ENCODE results near the gene PIGL. TPM values are rescaled to one million over a fixed set of nuclear protein-coding genes. Genes with fewer than 3 reads are reported as not detected.
A peak's percentile ranks its signal among the peaks of the same experiment; 100 is the strongest.

PIGL gene
- total RNA-seq, 2 donors from 2014 or later, result 38.4 to 53.4 TPM

DNA sequence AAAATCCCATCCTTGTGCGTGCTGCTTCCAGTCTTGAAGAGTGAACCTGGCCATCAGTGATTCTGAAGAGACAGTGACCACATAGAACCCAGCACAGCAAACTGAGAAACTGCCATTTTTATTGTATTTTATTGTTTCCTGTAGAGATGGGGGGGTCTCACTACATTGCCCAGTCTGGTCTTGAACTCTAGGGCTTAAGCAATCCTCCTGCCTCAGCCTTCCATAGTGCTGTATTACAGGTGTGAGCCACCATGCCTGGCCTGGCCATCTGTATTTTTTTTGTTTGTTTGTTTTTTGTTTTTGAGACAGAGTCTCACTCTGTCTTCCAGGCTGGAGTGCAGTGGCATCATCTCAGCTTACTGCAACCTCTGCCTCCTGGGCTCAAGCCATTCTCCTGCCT, 122.4 kb downstream of the PIGL start:
- DNase-seq (no peak), ATAC-seq (no peak)
- intact Hi-C loops (cut with DNase I, micrococcal nuclease), result no loop called here

DNA sequence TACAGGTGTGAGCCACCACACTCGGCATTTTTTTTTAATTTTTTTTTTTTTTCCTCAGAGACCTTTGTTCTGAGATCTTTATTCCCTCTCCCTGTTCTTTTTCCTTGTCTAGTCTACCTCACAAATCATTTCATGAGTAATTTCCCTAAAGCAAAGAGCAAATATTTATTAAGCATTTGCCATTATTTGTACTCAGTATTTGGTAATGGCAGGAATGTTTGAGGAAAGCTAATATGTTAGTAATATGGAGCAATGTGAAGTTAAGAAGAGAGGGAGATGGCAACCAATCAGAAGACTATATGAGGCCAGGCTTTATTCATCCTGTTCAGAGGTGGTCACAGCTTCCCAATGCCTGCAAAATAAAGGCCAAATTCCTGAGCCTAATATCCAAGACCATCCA, 122.9 kb downstream of the PIGL start:
- intact Hi-C loops (cut with DNase I, micrococcal nuclease), result no loop called here
- DNase-seq, result no peak
- no peak for ATAC-seq

DNA sequence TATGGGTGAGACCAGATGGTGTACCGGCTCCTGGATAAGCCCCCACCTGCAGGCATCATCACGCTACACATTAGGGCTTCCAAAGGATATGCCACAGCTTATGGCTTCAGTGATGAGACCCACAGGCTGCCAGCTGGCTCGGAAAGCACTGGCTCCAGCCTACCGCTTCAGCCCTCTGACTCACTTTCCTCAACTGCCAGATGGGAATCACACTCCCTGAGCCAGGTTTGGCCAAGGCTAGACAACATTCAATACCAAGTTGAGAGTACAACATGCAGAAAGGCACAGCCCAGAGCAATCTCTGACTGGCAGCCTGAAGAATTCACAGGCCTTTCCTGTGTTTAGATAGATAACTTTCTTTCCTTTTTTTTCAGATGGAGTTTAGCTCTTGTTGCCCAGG, 126.0 kb downstream of the PIGL start:
- no peak for DNase-seq
- intact Hi-C loops (cut with DNase I, micrococcal nuclease), result no loop called here
- no peak for ATAC-seq

DNA sequence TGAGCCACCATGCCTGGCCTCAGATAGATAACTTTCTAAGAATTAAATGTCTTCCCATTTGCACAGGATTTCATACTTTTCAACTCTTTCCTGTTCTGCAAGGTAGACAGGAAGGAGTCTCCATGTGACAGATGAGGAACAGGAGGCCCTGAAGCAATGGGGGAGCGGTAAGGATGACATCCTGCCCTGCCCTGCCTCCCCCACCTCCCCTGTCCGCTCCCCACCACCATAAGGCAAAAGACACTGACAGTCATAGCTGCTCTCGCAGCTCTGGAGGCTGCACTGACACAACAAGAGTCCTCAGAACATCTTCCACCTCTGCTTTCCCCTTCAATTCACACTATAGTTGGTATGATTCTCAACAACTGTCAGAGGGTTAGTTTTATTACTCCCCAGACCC, 126.6 kb downstream of the PIGL start:
- intact Hi-C loops (cut with DNase I, micrococcal nuclease), result no loop called here
- ATAC-seq, result no peak
- no peak for DNase-seq

DNA sequence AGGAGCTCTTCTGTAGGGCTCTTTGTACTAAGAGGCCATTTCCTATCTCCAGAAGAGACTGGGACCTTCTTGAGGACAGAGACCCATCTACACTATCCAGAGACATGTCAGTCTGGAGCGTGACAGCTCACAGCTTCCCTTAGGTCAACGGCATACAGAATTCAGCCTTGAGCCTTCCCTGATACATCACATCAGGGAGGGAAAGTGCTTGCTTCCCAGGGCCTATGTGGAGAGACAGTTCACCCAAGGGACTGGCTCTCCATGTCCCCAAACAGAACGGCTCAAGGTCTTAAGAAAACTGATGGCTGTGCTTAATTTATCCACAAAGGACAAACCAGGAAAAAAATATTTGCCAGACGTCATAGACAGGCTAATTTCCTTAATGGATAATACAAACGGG, 128.6 kb downstream of the PIGL start:
- no peak for ATAC-seq
- DNase-seq, result no peak
- intact Hi-C loops (cut with DNase I, micrococcal nuclease), result no loop called here

DNA sequence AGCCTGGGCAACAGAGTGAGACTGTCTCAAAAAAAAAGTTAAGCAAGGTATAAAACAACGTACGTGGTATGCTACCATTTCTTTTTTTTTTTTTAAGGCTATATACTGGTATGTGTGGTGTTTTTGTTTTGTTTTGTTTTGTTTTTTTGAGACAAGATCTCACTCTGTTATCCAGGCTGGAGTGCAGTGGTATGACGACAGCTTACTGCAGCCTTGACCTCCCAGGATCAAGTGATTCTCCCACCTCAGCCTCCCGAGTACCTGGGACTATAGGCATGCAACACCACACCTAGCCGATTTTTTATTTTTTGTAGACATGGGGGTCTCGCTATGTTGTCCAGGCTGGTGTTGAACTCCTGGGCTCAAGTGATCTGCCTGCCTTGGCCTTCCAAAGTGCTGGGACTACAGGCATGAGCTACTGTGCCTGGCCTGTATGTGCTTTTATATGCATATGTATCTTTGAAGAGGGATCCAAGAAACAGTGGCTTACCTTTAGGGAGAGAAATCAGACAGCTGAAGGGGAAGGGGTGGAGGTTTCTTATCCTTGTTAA, 129.8 kb downstream of the PIGL start:
- ATAC-seq, result no peak
- intact Hi-C loops (cut with DNase I, micrococcal nuclease), result no loop called here
- DNase-seq, result no peak

DNA sequence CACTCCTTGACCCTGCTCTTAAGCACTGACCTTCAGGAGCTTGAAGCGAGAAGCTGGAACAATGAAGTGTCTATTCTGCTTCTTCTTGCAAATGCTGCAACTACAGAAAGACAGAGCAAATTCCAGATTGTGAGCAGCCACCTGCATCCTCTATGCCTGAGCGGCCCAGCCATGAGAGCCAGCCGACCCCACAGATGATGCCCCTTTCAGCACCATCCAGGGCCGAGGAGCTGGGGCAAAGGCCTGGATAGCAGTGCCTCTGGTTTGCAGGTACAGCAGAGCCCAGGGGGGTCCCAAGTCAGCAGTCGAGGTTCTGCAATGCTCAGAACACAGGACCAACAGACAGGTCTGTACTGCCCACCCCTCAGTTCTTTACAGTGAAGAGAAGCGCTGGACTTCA, 131.6 kb downstream of the PIGL start:
- intact Hi-C loops (cut with DNase I, micrococcal nuclease), result no loop called here
- ATAC-seq, result no peak
- no peak for DNase-seq

DNA sequence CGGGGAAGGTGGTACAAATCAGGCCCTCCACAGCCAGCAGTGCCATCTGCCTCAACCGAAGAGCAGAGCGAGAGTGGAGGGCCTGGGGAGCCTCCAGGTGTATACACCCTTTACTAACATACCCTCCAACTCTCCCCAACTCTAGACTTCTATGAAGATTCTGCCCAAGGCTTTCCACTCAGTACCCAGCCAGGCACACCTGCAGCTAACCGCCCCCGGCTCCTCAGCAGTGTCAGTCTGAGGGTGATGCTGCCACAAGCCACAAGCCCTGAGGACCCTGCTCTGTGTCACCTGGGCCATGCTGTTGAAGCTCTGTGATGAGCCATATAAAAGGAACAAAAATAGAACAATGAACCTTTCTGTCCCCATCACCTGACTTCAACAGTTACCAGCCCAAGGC, 132.4 kb downstream of the PIGL start:
- DNase-seq, result no peak
- no peak for ATAC-seq
- intact Hi-C loops (cut with DNase I, micrococcal nuclease), result no loop called here

DNA sequence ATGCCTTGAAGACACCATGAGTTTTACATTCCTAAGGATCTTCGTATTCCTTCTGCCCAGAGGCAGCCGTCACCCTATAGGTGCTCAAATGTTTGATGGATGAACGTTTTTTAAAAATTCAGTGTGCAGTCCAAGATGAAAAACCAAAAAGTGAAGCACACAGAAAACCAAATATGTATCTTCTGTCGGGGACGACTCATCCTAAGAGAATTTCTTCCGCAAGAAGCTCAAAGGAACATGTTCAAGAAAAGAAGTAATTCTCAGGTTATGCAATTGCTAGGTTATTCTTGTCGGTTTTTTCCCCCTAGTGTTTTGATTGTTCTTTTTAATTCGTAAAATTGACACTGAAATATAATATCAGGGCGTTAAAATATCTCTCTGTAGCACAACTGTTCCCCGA, 134.8 kb downstream of the PIGL start:
- intact Hi-C loops (cut with DNase I, micrococcal nuclease), result no loop called here
- DNase-seq (no peak), ATAC-seq (no peak)

DNA sequence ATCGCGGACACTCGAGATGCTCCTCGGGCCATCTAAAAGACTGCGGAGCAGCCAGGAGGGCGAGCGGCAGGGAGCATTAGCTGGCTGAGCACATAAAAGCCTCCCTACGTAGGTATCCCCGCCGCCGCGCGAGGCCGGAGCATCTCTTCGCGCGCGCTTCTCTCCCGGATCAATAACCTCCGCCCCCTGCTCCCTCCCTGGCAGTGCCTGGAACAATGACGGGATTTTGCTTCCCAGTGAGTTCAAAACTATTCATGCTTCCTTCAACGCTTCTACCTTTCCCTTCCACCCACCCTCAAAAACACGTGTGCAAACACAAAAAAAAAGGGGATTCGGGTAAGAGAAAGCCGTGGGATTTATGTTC, 135.3 kb downstream of the PIGL start:
- DNase-seq (peak in 1 of 2 donors; percentile 68), ATAC-seq (peak; percentile 70)
- intact Hi-C loops (cut with DNase I, micrococcal nuclease), result no loop called here

DNA sequence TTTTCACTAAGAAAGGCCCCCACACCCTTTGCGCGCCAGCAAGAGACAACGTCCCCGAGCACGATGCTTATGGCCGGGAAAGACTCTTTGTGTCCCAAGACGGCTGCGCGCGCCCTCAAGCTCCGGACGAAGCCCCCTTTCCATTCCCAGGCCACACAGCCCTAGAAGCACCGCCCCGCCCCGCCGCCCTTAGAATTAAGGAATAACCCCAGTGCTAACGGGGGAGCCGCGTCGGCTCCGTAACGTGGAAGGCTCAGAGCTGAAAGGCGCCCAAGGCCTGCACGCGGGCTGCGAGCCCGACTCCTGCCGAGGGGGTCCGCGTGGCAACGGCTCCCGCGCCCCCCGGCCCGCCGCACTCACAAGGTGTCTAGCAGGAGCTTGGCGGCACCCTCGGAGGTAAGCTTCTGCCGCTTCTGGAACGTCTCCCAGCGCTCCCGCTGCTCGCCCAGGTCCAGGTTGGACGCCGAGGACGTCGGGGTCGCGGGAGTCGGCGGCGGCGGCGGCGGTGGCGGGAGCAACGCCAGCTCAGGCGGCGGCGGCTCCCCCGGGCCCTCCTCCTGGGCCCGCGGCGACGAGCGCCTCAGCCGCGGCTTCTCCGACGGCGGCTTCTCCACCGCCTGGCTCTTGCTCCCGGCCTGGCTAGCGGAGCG, 135.8 kb downstream of the PIGL start:
- peak; percentile 42 to 76 for DNase-seq
- ATAC-seq, result peak; percentile 65
- intact Hi-C loops (cut with DNase I, micrococcal nuclease), result no loop called here

DNA sequence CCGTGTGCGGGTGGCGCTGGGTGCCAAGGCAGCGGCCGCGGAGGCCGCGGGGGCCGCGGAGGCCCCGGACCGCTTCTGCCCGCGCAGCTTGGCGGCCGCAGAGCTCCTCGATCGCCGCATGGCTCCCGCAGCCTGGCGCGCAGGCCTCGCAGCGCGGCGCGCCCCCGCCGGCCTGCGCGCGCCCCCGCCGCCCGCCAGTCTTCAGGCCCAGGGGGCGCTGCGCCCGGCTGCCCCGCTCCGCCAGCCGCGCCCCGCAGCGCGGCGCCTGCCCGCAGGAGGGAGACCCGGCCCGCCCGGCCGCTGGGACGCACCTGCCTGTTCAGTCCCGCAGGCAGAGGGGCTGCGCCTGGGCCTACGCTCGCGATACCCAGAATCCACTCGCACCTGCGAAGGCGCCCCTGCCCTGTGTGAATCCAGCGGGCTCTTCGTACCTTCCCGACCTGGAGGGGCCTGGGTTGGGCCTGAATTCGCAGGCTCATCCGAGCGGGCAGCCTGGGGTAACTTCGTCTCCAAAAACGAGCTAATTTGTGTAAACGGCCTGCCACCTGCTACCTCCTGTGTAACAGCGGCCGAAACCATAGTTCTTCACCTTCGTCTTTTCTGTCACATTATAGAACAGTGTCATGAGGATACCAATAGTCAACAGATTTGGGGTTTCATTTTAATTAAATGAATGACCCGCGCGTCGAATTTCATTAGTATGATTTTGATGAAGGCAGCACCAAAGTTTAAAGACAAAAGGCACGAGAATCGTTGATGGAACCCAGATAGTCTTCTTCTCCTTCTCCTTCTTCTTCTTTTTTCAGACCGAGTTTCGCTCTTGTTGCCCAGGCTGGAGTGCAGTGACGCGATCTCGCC, 136.5 kb downstream of the PIGL start, which contains the start of gene CENPV:
CENPV (minus strand) TSS at position 153 of the 858 bp plus-strand sequence; CDS start at position 120, 33 bp downstream.
- intact Hi-C loops (cut with DNase I, micrococcal nuclease), result no loop called here
- peak; percentile 75 for ATAC-seq
- DNase-seq, result peak; percentile 39 to 75

DNA sequence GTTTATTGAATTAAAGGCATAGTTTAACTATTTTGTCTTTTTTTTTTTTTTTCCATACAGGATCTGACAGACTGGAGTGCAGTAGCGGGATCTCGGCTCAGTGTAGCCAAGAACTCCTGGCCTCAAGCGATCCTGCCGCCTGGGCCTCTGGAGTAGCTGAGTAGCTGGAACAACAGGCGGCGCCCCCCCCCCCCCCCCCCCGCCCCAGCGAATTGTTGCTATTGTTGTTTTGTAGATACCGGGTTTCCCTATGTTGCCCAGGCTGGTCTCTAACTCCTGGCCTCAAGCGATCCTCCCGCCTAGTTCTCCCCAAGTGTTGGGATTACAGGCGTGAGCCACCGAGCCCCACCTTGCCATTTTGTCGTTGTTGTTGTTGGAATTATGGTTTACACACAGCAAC, 137.6 kb downstream of the PIGL start:
- intact Hi-C loops (cut with DNase I, micrococcal nuclease), result no loop called here
- DNase-seq (no peak), ATAC-seq (no peak)

DNA sequence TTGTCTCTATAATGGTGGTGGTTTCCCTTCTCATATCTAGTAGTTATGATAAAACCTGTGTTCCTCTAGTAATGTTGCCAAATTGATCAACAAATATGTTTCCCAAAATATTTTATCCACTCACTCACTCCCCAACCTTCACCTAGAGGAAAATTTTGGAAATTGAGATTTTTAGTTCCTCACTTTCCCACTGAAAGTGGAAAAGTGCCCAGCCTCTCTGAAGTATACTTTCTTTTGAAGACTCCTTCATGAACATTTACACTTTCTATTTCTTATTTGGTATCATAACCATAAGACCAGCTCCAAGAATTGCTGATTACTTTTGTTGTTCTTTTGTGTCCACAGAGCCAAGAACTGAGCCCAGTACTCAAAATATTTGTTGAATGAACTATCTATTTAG, 141.4 kb downstream of the PIGL start:
- intact Hi-C loops (cut with DNase I, micrococcal nuclease), result no loop called here
- no peak for ATAC-seq
- no peak for DNase-seq

DNA sequence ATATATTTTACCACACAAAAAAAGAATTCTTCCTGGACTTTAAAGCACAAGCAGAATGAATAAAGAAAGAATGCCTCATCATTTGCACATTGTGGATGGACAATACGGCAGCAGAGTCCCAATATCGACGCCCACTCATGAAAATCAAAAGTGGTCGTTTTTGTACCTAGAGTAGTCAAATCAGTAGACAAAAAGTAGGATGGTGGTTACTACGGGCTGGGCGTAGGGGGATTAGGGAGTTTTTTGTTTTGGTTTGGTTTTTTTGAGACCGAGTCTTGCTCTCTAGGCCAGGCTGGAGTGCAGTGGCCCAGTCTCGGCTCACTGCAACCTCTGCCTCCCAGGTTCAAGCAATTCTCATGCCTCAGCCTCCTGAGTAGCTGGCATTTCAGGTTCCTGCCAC, 144.9 kb downstream of the PIGL start:
- no peak for DNase-seq
- intact Hi-C loops (cut with DNase I, micrococcal nuclease), result no loop called here
- no peak for ATAC-seq

DNA sequence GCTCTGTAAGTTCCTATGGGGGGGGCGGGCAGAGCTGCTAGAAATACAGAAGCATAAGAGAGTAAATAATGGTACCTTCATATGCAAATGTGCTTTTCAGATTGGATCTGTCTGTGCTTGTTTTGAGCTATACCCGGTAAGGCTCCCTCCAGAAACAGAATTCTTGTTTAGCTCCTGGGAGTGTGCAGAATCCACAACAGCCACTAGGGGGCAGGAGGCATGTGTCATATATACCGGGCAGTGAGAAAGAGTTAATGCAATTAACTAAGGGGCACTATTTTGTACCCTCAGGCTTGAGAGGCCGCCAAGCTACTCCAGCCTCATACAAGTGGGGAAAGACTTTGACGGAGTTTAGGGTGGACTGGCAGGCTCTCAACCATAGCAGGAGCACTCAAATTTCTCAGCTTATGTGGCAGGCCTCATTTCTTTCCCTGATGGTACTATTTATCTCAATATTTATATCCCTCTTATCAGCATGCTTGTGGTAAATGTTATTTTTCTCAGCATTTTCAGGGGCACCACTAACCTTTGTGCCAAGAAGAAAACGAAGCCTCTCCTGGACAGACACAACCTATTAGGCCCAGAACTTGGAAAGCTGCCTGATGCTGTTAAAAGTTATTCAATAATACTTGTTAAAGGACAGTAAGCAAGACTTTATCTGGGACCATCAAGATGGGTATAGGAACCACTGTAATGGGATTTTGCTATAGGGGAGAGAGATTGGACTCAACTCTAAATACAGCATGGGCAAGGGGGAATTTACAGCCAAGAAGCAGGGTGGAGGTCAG, 146.9 kb downstream of the PIGL start:
- ATAC-seq (peak; percentile 87), DNase-seq (peak; percentile 56 to 84)
- intact Hi-C loops (cut with DNase I, micrococcal nuclease), result no loop called here

DNA sequence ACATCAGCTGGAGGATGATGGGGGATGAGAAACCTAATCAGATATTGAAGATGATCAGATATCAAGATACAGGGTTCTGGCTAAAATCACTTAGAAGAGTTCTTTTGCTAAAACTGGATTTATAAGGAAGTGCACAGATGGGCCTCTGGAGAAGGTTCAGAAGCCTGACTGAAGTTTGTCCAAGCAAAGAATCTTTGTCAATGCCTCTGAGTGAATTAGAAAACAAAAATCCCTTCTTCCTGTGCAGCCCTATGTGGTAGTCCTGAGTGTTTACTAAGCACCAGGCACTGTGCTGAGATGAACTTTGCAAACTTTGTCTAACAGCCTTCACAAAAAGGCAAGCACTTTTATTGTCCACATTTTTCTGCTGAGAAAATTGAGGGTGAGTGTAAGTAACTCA, 147.6 kb downstream of the PIGL start:
- no peak for DNase-seq
- intact Hi-C loops (cut with DNase I, micrococcal nuclease), result no loop called here
- ATAC-seq, result no peak

DNA sequence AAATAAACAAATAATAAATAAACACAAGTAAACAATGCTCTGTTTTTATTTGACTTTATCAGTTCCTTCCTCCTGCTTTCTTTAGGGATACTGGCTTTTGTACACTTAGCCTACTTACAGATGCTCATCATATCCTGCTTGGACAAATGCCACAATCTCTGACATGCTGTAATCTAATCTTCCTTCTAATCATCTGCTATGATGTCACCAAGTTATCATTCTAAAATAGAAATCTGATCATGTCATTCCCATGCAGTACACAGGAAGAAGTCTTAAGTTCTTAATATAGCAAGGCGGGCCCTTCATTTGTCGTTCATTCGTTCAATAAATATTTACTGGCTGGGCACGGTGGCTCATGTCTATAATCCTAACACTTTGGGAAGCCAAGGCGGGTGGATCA, 154.7 kb downstream of the PIGL start:
- peak; percentile 41 for ATAC-seq
- DNase-seq, result no peak
- intact Hi-C loops (cut with DNase I, micrococcal nuclease), result no loop called here

DNA sequence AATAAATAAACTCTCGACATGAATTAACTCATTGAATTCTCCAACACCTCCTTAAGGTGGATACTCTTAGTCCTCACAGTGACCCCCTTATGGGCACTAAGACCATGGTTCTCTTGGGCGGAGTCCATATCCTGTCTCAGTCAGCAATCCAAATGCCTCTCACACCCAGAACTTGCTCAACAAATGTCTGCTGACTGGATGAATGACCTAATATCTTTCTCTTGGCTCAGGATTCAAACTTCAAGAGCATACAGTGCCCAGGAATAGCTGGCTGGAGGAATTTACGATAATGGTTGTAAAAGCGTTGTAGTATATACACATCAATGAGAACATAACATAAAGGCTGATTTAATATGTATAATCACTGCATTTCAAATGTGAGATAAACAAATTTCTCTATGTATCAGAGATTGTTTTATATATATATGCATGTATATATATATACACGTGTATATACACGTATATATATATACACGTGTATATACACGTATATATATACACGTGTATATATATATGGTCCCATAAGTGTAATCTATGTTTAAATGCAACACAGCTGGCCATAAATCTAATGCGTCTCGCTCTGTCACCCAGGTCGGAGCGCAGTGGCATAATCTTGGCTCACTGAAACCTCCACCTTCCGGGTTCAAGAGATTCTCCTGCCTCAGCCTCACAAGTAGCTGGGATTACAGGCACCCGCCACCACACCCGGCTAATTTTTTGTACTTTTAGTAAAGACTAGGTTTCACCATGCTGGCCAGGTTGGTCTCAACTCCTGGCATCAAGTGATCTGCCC, 157.3 kb downstream of the PIGL start:
- ATAC-seq, result peak; percentile 80
- peak in 1 of 2 donors; percentile 53 for DNase-seq
- intact Hi-C loops (cut with DNase I, micrococcal nuclease), result no loop called here
